ENCODE results near the gene NHLRC2.
"Not testable (repeated sequence)": the region's sequence is repeated elsewhere in the genome, so short reads cannot be mapped to it uniquely, and the experiment has no call there.

NHLRC2 gene, protein sequence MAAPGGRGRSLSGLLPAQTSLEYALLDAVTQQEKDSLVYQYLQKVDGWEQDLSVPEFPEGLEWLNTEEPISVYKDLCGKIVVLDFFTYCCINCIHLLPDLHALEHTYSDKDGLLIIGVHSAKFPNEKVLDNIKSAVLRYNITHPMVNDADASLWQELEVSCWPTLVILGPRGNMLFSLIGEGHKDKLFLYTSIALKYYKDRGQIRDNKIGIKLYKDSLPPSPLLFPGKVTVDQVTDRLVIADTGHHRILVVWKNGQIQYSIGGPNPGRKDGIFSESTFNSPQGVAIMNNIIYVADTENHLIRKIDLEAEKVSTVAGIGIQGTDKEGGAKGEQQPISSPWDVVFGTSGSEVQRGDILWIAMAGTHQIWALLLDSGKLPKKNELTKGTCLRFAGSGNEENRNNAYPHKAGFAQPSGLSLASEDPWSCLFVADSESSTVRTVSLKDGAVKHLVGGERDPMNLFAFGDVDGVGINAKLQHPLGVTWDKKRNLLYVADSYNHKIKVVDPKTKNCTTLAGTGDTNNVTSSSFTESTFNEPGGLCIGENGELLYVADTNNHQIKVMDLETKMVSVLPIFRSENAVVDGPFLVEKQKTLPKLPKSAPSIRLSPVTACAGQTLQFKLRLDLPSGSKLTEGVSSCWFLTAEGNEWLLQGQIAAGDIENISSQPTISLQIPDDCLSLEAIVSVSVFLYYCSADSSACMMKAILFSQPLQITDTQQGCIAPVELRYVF

GRCh38 chr10:113854013-113854760, at the start of gene NHLRC2, which contains the start of gene DCLRE1A:
Gene NHLRC2 (plus strand): TSS chr10:113854661. CDS start chr10:113854873, 212 bp downstream.
Gene DCLRE1A (minus strand): TSS chr10:113854082. CDS start chr10:113853182, 900 bp downstream.
- peak within 1 kb of the TSS; percentile 89 for H3K27ac ChIP-seq (ENCODE audit: low read length)
- H3K36me3 ChIP-seq (ENCODE audit: control insufficient read depth, low read depth, low read length), result peaks cover 12% of the 10 kb centered on the region
- H3K4me1 ChIP-seq (ENCODE audit: control insufficient read depth, low read depth, low read length), result peaks cover 15% of the 10 kb centered on the region
- peak within 1 kb of the TSS; percentile 89 for H3K9ac ChIP-seq (ENCODE audit: low read length)
- peak within 1 kb of the TSS; percentile 98 for H3K4me3 ChIP-seq (ENCODE audit: low read length)
- no peaks in the 10 kb centered on the region for H3K9me3 ChIP-seq (ENCODE audit: control insufficient read depth, low read depth, low read length)
- no peaks in the 10 kb centered on the region for H3K27me3 ChIP-seq (ENCODE audit: control insufficient read depth, insufficient read depth, low read length)

DNA sequence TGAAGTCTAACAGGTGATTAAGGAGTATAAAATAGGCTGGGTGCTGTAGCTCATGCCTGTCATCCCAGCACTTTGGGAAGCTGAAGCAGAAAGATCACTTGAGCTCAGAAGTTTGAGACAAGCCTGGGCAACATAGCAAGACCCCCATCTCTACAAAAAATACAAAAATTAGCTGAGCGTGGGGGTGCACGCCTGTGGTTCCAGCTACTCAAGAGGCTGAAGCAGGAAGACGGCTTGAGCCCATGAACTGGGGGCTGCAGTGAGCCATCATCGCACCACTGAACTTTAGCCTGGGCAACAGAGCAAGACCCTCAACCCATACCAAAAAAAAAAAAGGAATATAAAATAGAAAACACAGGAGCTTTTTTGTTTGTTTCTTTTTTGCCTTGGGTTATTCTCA, 48.0 kb upstream of the NHLRC2 start:
- Histone ChIP-seq H3K9me3 (ENCODE audit: control insufficient read depth, low read depth, low read length) (no peaks in the 10 kb centered on the region), H3K9ac (ENCODE audit: low read length) (no peak overlapping the region), H3K36me3 (ENCODE audit: control insufficient read depth, low read depth, low read length) (no peaks in the 10 kb centered on the region), H3K4me1 (ENCODE audit: control insufficient read depth, low read depth, low read length) (no peaks in the 10 kb centered on the region), H3K27me3 (ENCODE audit: control insufficient read depth, insufficient read depth, low read length) (no peaks in the 10 kb centered on the region), H3K27ac (ENCODE audit: low read length) (no peak overlapping the region), H3K4me3 (ENCODE audit: low read length) (no peak overlapping the region)

DNA sequence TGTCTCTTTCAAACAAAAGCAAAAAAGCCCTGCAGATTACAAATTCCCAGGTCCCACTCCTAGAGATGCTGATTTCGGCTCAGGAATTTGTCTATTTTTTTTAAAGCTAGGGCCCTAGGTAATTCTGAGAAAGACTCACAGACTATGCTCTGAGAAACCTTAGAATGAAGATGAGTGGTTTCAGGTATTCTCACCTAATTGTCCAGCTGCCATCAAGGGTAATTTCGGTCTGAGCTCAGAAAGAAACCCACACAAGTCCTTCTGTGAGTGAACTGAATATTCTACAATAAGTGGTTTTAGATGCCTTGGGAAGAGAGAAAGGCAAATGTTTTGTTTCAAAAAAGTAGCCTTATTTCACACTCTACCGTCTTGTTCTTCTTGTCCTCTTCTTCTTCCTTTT, 46.3 kb upstream of the NHLRC2 start:
- H3K4me1 ChIP-seq (ENCODE audit: control insufficient read depth, low read depth, low read length), result no peaks in the 10 kb centered on the region
- no peaks in the 10 kb centered on the region for H3K9me3 ChIP-seq (ENCODE audit: control insufficient read depth, low read depth, low read length)
- H3K9ac ChIP-seq (ENCODE audit: low read length), result no peak overlapping the region
- no peak overlapping the region for H3K27ac ChIP-seq (ENCODE audit: low read length)
- no peaks in the 10 kb centered on the region for H3K36me3 ChIP-seq (ENCODE audit: control insufficient read depth, low read depth, low read length)
- H3K27me3 ChIP-seq (ENCODE audit: control insufficient read depth, insufficient read depth, low read length), result no peaks in the 10 kb centered on the region
- no peak overlapping the region for H3K4me3 ChIP-seq (ENCODE audit: low read length)

DNA sequence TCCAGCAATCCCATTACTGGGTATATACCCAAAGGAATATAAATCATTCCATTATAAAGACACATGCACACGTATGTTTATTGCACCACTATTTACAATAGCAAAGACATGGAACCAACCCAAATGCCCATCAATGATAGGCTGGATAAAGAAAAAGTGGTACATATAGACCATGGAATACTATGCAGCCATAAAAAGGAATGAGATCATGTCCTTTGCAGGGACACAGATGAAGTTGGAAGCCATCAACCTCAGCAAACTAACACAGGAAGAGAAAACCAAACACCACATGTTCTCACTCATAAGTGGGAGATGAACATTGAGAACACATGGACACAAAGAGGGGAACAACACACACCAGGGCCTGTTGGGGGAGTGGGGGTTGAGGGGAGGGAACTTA, 39.8 kb upstream of the NHLRC2 start:
- H3K27ac ChIP-seq (ENCODE audit: low read length); H3K9ac ChIP-seq (ENCODE audit: low read length); H3K9me3 ChIP-seq (ENCODE audit: control insufficient read depth, low read depth, low read length): not testable (repeated sequence)

GRCh38 chr10:113819989-113820388, 34.5 kb upstream of the NHLRC2 start:
- Histone ChIP-seq H3K27me3 (ENCODE audit: control insufficient read depth, insufficient read depth, low read length) (no peaks in the 10 kb centered on the region), H3K27ac (ENCODE audit: low read length) (no peak overlapping the region), H3K4me1 (ENCODE audit: control insufficient read depth, low read depth, low read length) (peaks cover 17% of the 10 kb centered on the region), H3K9ac (ENCODE audit: low read length) (no peak overlapping the region), H3K36me3 (ENCODE audit: control insufficient read depth, low read depth, low read length) (no peaks in the 10 kb centered on the region), H3K4me3 (ENCODE audit: low read length) (no peak overlapping the region), H3K9me3 (ENCODE audit: control insufficient read depth, low read depth, low read length) (no peaks in the 10 kb centered on the region)

More for the DNA sequence above, 39.8 kb upstream of the NHLRC2 start:
- H3K4me3 ChIP-seq (ENCODE audit: low read length); H3K4me1 ChIP-seq (ENCODE audit: control insufficient read depth, low read depth, low read length); H3K27me3 ChIP-seq (ENCODE audit: control insufficient read depth, insufficient read depth, low read length); H3K36me3 ChIP-seq (ENCODE audit: control insufficient read depth, low read depth, low read length): not testable (repeated sequence)

DNA sequence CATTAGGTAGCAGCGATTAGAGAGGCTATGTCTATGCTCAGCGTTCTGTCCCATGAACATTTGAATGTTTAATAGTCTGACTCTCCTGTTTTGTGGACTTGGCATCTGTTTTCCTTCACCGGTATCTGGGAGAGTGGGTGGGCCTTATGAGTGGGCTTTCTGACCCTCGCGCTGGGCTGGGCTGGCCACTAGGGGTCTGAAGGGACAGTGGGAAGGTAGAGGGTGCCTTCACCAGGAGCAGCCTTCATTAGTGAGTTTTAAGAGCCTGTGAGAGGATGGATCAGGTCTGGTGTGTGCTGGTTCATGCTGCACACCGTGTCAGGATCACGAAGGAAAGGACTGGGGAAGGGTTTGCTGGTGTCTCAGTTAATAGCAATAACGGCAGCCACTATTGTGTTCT, 34.0 kb upstream of the NHLRC2 start:
- no peaks in the 10 kb centered on the region for H3K27me3 ChIP-seq (ENCODE audit: control insufficient read depth, insufficient read depth, low read length)
- no peaks in the 10 kb centered on the region for H3K36me3 ChIP-seq (ENCODE audit: control insufficient read depth, low read depth, low read length)
- no peak overlapping the region for H3K4me3 ChIP-seq (ENCODE audit: low read length)
- no peak overlapping the region for H3K9ac ChIP-seq (ENCODE audit: low read length)
- no peaks in the 10 kb centered on the region for H3K9me3 ChIP-seq (ENCODE audit: control insufficient read depth, low read depth, low read length)
- peaks cover 17% of the 10 kb centered on the region for H3K4me1 ChIP-seq (ENCODE audit: control insufficient read depth, low read depth, low read length)
- H3K27ac ChIP-seq (ENCODE audit: low read length), result no peak overlapping the region

- H3K36me3 ChIP-seq (ENCODE audit: control insufficient read depth, low read depth, low read length); H3K9me3 ChIP-seq (ENCODE audit: control insufficient read depth, low read depth, low read length); H3K9ac ChIP-seq (ENCODE audit: low read length); H3K27ac ChIP-seq (ENCODE audit: low read length); H3K27me3 ChIP-seq (ENCODE audit: control insufficient read depth, insufficient read depth, low read length): not testable (repeated sequence)
- Histone ChIP-seq H3K4me1 (ENCODE audit: control insufficient read depth, low read depth, low read length) (peaks cover 17% of the 10 kb centered on the region), H3K4me3 (ENCODE audit: low read length) (peak overlapping the region; percentile 21)
Observed at GRCh38 chr10:113821306-113821705, 33.2 kb upstream of the NHLRC2 start.

DNA sequence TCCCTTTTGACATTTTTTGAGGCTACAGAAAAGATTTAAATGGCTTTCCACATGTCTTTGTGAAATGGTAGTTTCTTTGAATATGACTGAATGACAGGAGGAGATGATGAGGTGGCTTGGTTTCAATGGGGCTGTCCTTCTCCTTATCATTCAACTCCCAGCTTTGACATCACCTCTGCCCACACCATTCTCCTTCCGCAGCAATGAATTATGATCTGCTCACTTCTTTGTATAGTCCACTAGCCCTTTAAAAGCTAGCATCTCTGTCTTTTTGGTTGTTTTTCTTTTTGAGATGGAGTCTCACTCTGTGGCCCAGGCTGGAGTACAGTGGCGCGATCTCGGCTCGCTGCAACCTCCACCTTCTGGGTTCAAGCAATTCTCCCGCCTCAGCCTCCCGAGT, 32.3 kb upstream of the NHLRC2 start:
- Histone ChIP-seq H3K27me3 (ENCODE audit: control insufficient read depth, insufficient read depth, low read length) (no peaks in the 10 kb centered on the region), H3K4me1 (ENCODE audit: control insufficient read depth, low read depth, low read length) (peaks cover 17% of the 10 kb centered on the region), H3K27ac (ENCODE audit: low read length) (no peak overlapping the region), H3K4me3 (ENCODE audit: low read length) (no peak overlapping the region), H3K36me3 (ENCODE audit: control insufficient read depth, low read depth, low read length) (no peaks in the 10 kb centered on the region), H3K9me3 (ENCODE audit: control insufficient read depth, low read depth, low read length) (no peaks in the 10 kb centered on the region), H3K9ac (ENCODE audit: low read length) (no peak overlapping the region)

DNA sequence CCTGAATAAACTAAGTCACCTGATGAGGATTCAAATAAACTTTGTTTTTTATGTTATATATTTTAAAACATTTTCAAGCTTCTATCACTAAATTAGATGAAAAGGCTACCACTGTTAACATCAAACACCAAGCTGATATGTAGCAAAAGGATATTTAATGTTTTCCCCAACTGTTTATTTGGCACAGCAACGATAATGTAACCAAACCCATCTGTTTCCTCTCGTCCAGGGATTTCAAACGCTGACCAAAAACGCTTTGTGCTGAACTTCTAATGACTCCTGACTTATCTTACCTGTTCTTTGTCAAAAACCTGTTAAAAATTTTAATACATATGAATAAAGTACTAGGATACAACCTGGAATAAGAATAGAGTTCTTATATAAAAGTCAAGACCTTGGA, 31.1 kb upstream of the NHLRC2 start:
- Histone ChIP-seq H3K36me3 (ENCODE audit: control insufficient read depth, low read depth, low read length) (no peaks in the 10 kb centered on the region), H3K4me3 (ENCODE audit: low read length) (no peak overlapping the region), H3K9me3 (ENCODE audit: control insufficient read depth, low read depth, low read length) (no peaks in the 10 kb centered on the region), H3K27me3 (ENCODE audit: control insufficient read depth, insufficient read depth, low read length) (no peaks in the 10 kb centered on the region), H3K27ac (ENCODE audit: low read length) (no peak overlapping the region), H3K4me1 (ENCODE audit: control insufficient read depth, low read depth, low read length) (peaks cover 17% of the 10 kb centered on the region), H3K9ac (ENCODE audit: low read length) (no peak overlapping the region)

- Histone ChIP-seq H3K36me3 (ENCODE audit: control insufficient read depth, low read depth, low read length) (no peaks in the 10 kb centered on the region), H3K9me3 (ENCODE audit: control insufficient read depth, low read depth, low read length) (no peaks in the 10 kb centered on the region), H3K9ac (ENCODE audit: low read length) (no peak overlapping the region), H3K27ac (ENCODE audit: low read length) (no peak overlapping the region), H3K27me3 (ENCODE audit: control insufficient read depth, insufficient read depth, low read length) (no peaks in the 10 kb centered on the region), H3K4me3 (ENCODE audit: low read length) (no peak overlapping the region), H3K4me1 (ENCODE audit: control insufficient read depth, low read depth, low read length) (peaks cover 13% of the 10 kb centered on the region)
Observed at GRCh38 chr10:113825791-113826190, 28.7 kb upstream of the NHLRC2 start.

GRCh38 chr10:113828567-113828966, 25.9 kb upstream of the NHLRC2 start:
- not testable (repeated sequence) for H3K36me3 ChIP-seq (ENCODE audit: control insufficient read depth, low read depth, low read length); H3K27ac ChIP-seq (ENCODE audit: low read length); H3K27me3 ChIP-seq (ENCODE audit: control insufficient read depth, insufficient read depth, low read length); H3K9me3 ChIP-seq (ENCODE audit: control insufficient read depth, low read depth, low read length); H3K4me3 ChIP-seq (ENCODE audit: low read length); H3K4me1 ChIP-seq (ENCODE audit: control insufficient read depth, low read depth, low read length); H3K9ac ChIP-seq (ENCODE audit: low read length)

Measured in iPS-18a (cell line).